ENCODE results near the gene ACOT4. TPM values are rescaled to one million over a fixed set of nuclear protein-coding genes. Genes with fewer than 3 reads are reported as not detected.

The ACOT4 gene
- total and polyA plus RNA-seq, 2 donors (not counting 3 experiments of a cell fraction or from before 2014, with no cell fraction given), result 0.46 to 0.69 TPM

- H3K27me3 ChIP-seq (ENCODE audit: control insufficient read depth in 2 of 2, insufficient read depth in 2 of 2, low read length in 2 of 2), result no peaks in the 10 kb centered on the region
- no peaks in the 10 kb centered on the region for H3K9me3 ChIP-seq (replicated peaks; ENCODE audit: control insufficient read depth, insufficient read depth, low read length)
- peaks cover 9% of the 10 kb centered on the region for H3K4me1 ChIP-seq (ENCODE audit: control insufficient read depth, extremely low read depth, insufficient read depth, low read length)
- TF ChIP-seq MAX (IDR thresholded peaks at IDR 0.05; ENCODE audit: insufficient read depth, insufficient read length), result no peak
- no peak for TF ChIP-seq JUN (IDR thresholded peaks at IDR 0.05; ENCODE audit: borderline replicate concordance, insufficient read depth, insufficient read length, low read depth)
- no peak for TF ChIP-seq GATA2 (IDR thresholded peaks at IDR 0.05; ENCODE audit: insufficient read depth, insufficient read length, low read depth, low read length)
- no peak for TF ChIP-seq FOS (IDR thresholded peaks at IDR 0.05; ENCODE audit: borderline replicate concordance, insufficient read depth, low read length)
- TF ChIP-seq POLR2AphosphoS5 (IDR thresholded peaks at IDR 0.05; ENCODE audit: insufficient read depth, low read depth, low read length), result no peak
- TF ChIP-seq MYC (IDR thresholded peaks at IDR 0.05; ENCODE audit: low read depth, low read length), result no peak
- no peak for TF ChIP-seq POLR2A (IDR thresholded peaks at IDR 0.05; ENCODE audit: low read depth, low read length)
- no peak for TF ChIP-seq EZH2 (IDR thresholded peaks at IDR 0.05; ENCODE audit: borderline replicate concordance, low read depth, low read length, severe bottlenecking)
- no peak for TF ChIP-seq CTCF (IDR thresholded peaks at IDR 0.05; ENCODE audit: extremely low read depth in 1 of 2, insufficient read depth in 1 of 2, low read depth in 1 of 2, low read length in 2 of 2)
- BruUV-seq (replicated peaks), result no TSS peak
- no peak overlapping the region for H2AFZ ChIP-seq (ENCODE audit: low read depth, low read length)
- no peaks in the 10 kb centered on the region for H3K79me2 ChIP-seq (ENCODE audit: control insufficient read depth, insufficient read depth, low read length)
- DNase-seq (ENCODE audit: low read depth, low spot score), result no peak
- H3K36me3 ChIP-seq (ENCODE audit: control insufficient read depth in 2 of 2, extremely low read depth in 1 of 2, insufficient read depth in 2 of 2, low read length in 2 of 2), result no peaks in the 10 kb centered on the region
- no peak overlapping the region for H3K27ac ChIP-seq (ENCODE audit: insufficient read depth, low read depth, low read length)
- H3K4me3 ChIP-seq (replicated peaks in 1 of 3; ENCODE audit: insufficient read depth in 1 of 3, low read depth in 1 of 3, low read length in 3 of 3), result no peak overlapping the region
- ChIA-PET POLR2A (no interaction called here), CTCF (interaction anchor here (0.7 to 0.8 kb wide), 2 partner anchors 59 to 129 kb away, joined by 3 to 4 read pairs; no protein-coding TSS in a partner anchor)
- FAIRE-seq, result no peak
- intact Hi-C loops (cut with micrococcal nuclease) (no loop called here), dilution Hi-C loops (cut with MboI; ENCODE audit: extremely low pct_ligation_motif_present, low sequenced_read_pairs) (no loop called here)
- no peak overlapping the region for H3K9ac ChIP-seq (replicated peaks; ENCODE audit: extremely low read depth, insufficient read depth, low read length)
- no peaks in the 10 kb centered on the region for H4K20me1 ChIP-seq (replicated peaks; ENCODE audit: control insufficient read depth, extremely low read depth, insufficient read depth, low read length)
- no peak overlapping the region for H3K4me2 ChIP-seq (ENCODE audit: insufficient read depth, low read length)
- H3K9me1 ChIP-seq (replicated peaks; ENCODE audit: control insufficient read depth, extremely low read depth, insufficient read depth, low read length), result no peaks in the 10 kb centered on the region
These were observed 46.2 kb downstream of the ACOT4 start for GRCh38 chr14:73637830-73638229.
